Measurements from ENCODE around the gene ZNF625. TPM values are rescaled to one million over a fixed set of nuclear protein-coding genes. Genes with fewer than 3 reads are reported as not detected.
A peak's percentile ranks its signal among the peaks of the same experiment; 100 is the strongest.

The ZNF625 gene
- total RNA-seq, 4 donors from 2014 or later, result 7.3 to 11.4 (median 8.0) TPM

DNA sequence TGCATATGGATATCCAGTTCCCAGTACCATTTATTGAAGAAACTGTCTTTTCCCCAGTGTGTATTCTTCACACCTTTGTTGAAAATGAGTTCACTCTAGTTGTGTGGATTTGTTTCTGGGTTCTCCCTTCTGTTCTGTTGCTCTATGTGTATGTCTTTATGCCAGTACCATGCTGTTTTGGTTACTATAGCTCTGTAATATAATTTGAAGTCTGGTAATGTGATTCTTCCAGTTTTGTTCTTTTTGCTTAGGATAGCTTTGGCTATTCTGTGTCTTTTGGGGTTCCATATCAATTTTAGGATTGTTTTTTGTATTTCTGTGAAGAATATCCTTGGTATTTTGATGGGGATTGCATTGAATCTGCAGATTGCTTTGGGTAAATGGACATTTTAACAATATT lies 41.6 kb upstream of the ZNF625 start:
- H3K27me3 ChIP-seq, result no peaks in the 10 kb centered on the region
- H3K4me1 ChIP-seq, result peaks cover 0 to 15% (median 0%) of the 10 kb centered on the region in 3 donors
- no peak overlapping the region for H3K27ac ChIP-seq
- H3K36me3 ChIP-seq, result peaks cover 0 to 2% of the 10 kb centered on the region in 2 donors
- peaks cover 0 to 28% (median 0%) of the 10 kb centered on the region in 3 donors for H3K9me3 ChIP-seq
- H3K4me3 ChIP-seq, result no peak overlapping the region
- no peak for TF ChIP-seq POLR2A (IDR thresholded peaks at IDR 0.05)
- ATAC-seq, result no peak

DNA sequence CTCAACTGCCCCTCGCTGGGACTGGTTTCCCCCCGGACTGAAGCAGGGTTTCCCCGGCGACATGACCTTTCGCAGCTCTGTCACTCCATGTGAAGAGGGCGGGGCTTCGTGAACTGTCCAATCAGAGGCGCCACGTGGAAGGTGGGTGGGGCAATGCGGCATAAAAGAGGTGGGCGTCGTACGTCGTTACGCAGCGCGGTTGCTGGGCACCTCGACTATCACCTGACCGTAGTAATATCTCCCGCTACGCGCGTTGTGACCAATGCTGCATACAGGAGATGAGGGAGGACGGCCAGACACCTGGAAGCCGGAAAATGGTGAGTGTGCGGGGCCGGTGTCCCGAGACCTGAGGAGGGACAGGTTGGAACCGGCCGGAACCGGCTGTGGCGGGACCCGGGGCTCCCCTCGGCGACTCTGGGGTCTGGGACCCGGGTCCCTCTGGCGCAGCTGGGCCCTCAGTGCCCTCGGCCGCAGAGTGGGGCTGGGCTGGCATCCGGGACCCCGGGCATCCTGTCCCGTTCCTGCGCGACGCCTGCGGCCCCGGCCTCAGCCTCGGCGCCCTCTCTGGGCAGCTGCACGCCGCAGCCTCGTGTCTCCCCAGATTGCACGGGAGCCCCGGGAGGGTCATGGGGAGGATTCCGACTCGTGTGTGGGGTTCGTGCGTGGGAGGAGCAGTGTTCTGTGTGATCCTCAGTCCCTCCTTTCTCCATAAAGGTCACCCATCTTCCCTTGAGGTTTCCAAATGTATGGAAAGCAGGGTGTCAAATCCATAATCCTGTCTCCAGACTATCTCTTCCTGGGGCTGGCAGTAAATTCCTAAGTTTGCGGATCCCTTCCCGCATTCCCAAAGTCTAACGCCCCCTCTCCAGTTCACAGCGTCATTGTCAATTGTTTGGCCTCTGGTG lies 38.5 kb upstream of the ZNF625 start:
- TF ChIP-seq POLR2A (IDR thresholded peaks at IDR 0.05) (peak; percentile 20 to 50), EP300 (IDR thresholded peaks at IDR 0.05) (no peak), POLR2AphosphoS5 (IDR thresholded peaks at IDR 0.05) (peak; percentile 77)
- TF ChIP-seq, protein P1, sequence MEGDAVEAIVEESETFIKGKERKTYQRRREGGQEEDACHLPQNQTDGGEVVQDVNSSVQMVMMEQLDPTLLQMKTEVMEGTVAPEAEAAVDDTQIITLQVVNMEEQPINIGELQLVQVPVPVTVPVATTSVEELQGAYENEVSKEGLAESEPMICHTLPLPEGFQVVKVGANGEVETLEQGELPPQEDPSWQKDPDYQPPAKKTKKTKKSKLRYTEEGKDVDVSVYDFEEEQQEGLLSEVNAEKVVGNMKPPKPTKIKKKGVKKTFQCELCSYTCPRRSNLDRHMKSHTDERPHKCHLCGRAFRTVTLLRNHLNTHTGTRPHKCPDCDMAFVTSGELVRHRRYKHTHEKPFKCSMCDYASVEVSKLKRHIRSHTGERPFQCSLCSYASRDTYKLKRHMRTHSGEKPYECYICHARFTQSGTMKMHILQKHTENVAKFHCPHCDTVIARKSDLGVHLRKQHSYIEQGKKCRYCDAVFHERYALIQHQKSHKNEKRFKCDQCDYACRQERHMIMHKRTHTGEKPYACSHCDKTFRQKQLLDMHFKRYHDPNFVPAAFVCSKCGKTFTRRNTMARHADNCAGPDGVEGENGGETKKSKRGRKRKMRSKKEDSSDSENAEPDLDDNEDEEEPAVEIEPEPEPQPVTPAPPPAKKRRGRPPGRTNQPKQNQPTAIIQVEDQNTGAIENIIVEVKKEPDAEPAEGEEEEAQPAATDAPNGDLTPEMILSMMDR (IDR thresholded peaks at IDR 0.05), result peak in 1 of 4 experiments; percentile 11
- 0 to 5% methylated on average over 7 to 23 of the region's 62 CpGs for WGBS, 2 donors (ENCODE audit: low coverage in 1 of 2)
- peak; percentile 97 for ATAC-seq
- Histone ChIP-seq H3K27ac (peak overlapping the region; percentile 41 to 89 (median 84)), H3K36me3 (peaks cover 0 to 17% of the 10 kb centered on the region in 2 donors), H3K27me3 (no peaks in the 10 kb centered on the region), H3K9me3 (peaks cover 0 to 40% (median 0%) of the 10 kb centered on the region in 3 donors), H3K4me1 (peaks cover 0 to 15% (median 0%) of the 10 kb centered on the region in 3 donors), H3K4me3 (peak overlapping the region; percentile 77 to 85)

DNA sequence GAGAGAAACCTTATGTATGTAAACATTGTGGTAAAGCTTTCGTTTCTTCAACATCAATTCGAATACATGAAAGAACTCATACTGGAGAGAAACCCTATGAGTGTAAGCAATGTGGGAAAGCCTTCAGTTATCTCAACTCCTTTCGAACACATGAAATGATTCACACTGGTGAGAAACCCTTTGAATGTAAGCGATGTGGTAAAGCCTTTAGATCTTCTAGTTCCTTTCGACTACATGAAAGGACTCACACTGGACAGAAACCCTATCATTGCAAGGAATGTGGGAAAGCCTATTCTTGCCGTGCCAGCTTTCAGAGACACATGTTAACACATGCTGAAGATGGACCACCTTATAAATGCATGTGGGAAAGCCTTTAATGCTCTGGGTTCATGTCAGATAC lies 31.1 kb upstream of the ZNF625 start:
- H3K36me3 ChIP-seq, result peaks cover 17 to 75% of the 10 kb centered on the region in 2 donors
- H3K27ac ChIP-seq, result no peak overlapping the region
- H3K4me3 ChIP-seq, result no peak overlapping the region
- no peaks in the 10 kb centered on the region for H3K27me3 ChIP-seq
- 89 to 98% methylated on average over 4 to 6 of the region's 6 CpGs for WGBS, 2 donors (ENCODE audit: low coverage in 1 of 2)
- ATAC-seq, result no peak
- no peaks in the 10 kb centered on the region for H3K4me1 ChIP-seq
- peaks cover 0 to 68% (median 4%) of the 10 kb centered on the region in 3 donors for H3K9me3 ChIP-seq
- TF ChIP-seq POLR2A (IDR thresholded peaks at IDR 0.05) (no peak), EP300 (IDR thresholded peaks at IDR 0.05) (no peak), POLR2AphosphoS5 (IDR thresholded peaks at IDR 0.05) (no peak)
- TF ChIP-seq, protein P1 (IDR thresholded peaks at IDR 0.05), result no peak

DNA sequence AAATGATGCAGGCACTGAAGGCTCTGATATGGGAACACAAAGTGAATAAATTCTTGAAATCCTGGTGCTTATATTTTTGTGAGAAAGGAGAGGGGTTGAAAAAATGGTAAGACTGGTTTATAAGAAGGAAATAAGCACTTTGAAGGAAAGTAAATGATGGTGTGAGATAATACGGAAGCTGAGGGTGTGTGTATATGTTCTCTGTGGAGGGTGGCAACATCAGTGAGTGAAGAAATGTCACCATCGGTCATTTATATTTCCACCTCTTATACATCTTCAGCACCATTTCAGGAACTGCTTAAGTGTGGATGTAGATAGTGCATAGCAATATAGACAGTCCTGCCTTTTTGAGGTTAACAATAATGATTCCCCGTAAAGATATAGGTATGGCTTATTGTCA lies 23.8 kb upstream of the ZNF625 start:
- 95 to 100% methylated on average over 2 to 3 of the region's 3 CpGs for WGBS, 2 donors (ENCODE audit: low coverage in 1 of 2)
- ATAC-seq, result no peak
- peaks cover 0 to 18% (median 0%) of the 10 kb centered on the region in 3 donors for H3K9me3 ChIP-seq

DNA sequence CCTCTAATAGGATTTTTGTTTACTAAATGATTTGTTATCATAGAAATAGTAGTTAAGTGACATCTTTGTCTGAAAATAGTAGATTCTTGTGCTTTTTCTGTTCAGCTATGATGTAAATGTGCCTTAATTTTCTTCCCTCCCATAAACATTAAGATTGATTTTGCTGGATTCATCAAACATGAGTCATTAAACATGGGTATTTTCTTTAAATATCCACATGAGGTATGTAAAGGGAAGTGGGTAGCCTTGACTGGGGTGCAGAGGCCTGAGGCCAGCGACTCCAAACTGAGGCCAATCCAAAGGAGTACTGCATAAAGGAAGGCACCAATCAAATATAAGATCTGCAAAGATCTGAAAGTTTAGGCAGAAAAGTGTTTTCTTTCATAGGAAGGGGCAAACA lies 10.1 kb upstream of the ZNF625 start:
- peaks cover 0 to 50% (median 24%) of the 10 kb centered on the region in 3 donors for H3K4me1 ChIP-seq
- WGBS, 2 donors (ENCODE audit: low coverage in 1 of 2), result 86% methylated on average over 1 of the region's 1 CpG; no CpG with 5 or more reads in 1 of the 2 donors
- no peak for ATAC-seq

More for the DNA sequence above, 23.8 kb upstream of the ZNF625 start:
- Histone ChIP-seq H3K4me3 (no peak overlapping the region), H3K27ac (no peak overlapping the region), H3K36me3 (peaks cover 0 to 43% of the 10 kb centered on the region in 2 donors), H3K4me1 (no peaks in the 10 kb centered on the region), H3K27me3 (no peaks in the 10 kb centered on the region)
- no peak for TF ChIP-seq EP300 (IDR thresholded peaks at IDR 0.05)
- TF ChIP-seq POLR2A (IDR thresholded peaks at IDR 0.05), result no peak
- TF ChIP-seq, protein P1 (IDR thresholded peaks at IDR 0.05), result no peak
- no peak for TF ChIP-seq POLR2AphosphoS5 (IDR thresholded peaks at IDR 0.05)

More for the DNA sequence above, 10.1 kb upstream of the ZNF625 start:
- TF ChIP-seq POLR2AphosphoS5 (IDR thresholded peaks at IDR 0.05) (no peak), POLR2A (IDR thresholded peaks at IDR 0.05) (no peak), EP300 (IDR thresholded peaks at IDR 0.05) (no peak)
- TF ChIP-seq, protein P1 (IDR thresholded peaks at IDR 0.05), result no peak
- Histone ChIP-seq H3K27ac (peak overlapping the region in 2 of 4 donors; percentile 12 to 25), H3K27me3 (no peaks in the 10 kb centered on the region), H3K9me3 (no peaks in the 10 kb centered on the region), H3K4me3 (no peak overlapping the region), H3K36me3 (peaks cover 0 to 44% of the 10 kb centered on the region in 2 donors)

Measured in gastroesophageal sphincter (tissue), 4 donors.